ENCODE results near the gene ERAP2. TPM values are rescaled to one million over a fixed set of nuclear protein-coding genes. Genes with fewer than 3 reads are reported as not detected.
"Not testable (repeated sequence)": the region's sequence is repeated elsewhere in the genome, so short reads cannot be mapped to it uniquely, and the experiment has no call there.

ERAP2 gene
- total RNA-seq, 1 donor from 2014 or later, result 0.08 TPM

- Mint-ChIP-seq H3K9me3 (ENCODE audit: unreplicated experiment) (no peaks in the 10 kb centered on the region), H3K27ac (ENCODE audit: unreplicated experiment) (no peak overlapping the region), H3K36me3 (ENCODE audit: low read depth, unreplicated experiment) (no peaks in the 10 kb centered on the region), H3K4me3 (ENCODE audit: unreplicated experiment) (no peak overlapping the region), H3K4me1 (ENCODE audit: unreplicated experiment) (peaks cover 15% of the 10 kb centered on the region), H3K27me3 (ENCODE audit: unreplicated experiment) (peaks cover 1% of the 10 kb centered on the region)
- TF ChIP-seq, protein P1, sequence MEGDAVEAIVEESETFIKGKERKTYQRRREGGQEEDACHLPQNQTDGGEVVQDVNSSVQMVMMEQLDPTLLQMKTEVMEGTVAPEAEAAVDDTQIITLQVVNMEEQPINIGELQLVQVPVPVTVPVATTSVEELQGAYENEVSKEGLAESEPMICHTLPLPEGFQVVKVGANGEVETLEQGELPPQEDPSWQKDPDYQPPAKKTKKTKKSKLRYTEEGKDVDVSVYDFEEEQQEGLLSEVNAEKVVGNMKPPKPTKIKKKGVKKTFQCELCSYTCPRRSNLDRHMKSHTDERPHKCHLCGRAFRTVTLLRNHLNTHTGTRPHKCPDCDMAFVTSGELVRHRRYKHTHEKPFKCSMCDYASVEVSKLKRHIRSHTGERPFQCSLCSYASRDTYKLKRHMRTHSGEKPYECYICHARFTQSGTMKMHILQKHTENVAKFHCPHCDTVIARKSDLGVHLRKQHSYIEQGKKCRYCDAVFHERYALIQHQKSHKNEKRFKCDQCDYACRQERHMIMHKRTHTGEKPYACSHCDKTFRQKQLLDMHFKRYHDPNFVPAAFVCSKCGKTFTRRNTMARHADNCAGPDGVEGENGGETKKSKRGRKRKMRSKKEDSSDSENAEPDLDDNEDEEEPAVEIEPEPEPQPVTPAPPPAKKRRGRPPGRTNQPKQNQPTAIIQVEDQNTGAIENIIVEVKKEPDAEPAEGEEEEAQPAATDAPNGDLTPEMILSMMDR (IDR thresholded peaks at IDR 0.05; ENCODE audit: unreplicated experiment), result no peak
- DNase-seq (ENCODE audit: low spot score), result no peak
These were observed 1.7 kb upstream of the ERAP2 start for GRCh38 chr5:96874631-96875030.

- Mint-ChIP-seq H3K4me1 (ENCODE audit: unreplicated experiment) (peaks cover 23% of the 10 kb centered on the region), H3K27ac (ENCODE audit: unreplicated experiment) (no peak overlapping the region), H3K27me3 (ENCODE audit: unreplicated experiment) (peaks cover 1% of the 10 kb centered on the region), H3K36me3 (ENCODE audit: low read depth, unreplicated experiment) (no peaks in the 10 kb centered on the region), H3K9me3 (ENCODE audit: unreplicated experiment) (no peaks in the 10 kb centered on the region), H3K4me3 (ENCODE audit: unreplicated experiment) (no peak overlapping the region)
- TF ChIP-seq, protein P1 (IDR thresholded peaks at IDR 0.05; ENCODE audit: unreplicated experiment), result no peak
- DNase-seq (ENCODE audit: low spot score), result no peak
These were observed 459 bp upstream of the ERAP2 start for GRCh38 chr5:96875791-96876291.

GRCh38 chr5:96876977-96877469, 723 bp downstream of the ERAP2 start:
- not testable (repeated sequence) for DNase-seq (ENCODE audit: low spot score); H3K36me3 Mint-ChIP-seq (ENCODE audit: low read depth, unreplicated experiment); H3K27ac Mint-ChIP-seq (ENCODE audit: unreplicated experiment); H3K9me3 Mint-ChIP-seq (ENCODE audit: unreplicated experiment); H3K4me3 Mint-ChIP-seq (ENCODE audit: unreplicated experiment); H3K27me3 Mint-ChIP-seq (ENCODE audit: unreplicated experiment)
- H3K4me1 Mint-ChIP-seq (ENCODE audit: unreplicated experiment), result peaks cover 34% of the 10 kb centered on the region

GRCh38 chr5:96879665-96880064, 3.4 kb downstream of the ERAP2 start:
- H3K4me3 Mint-ChIP-seq (ENCODE audit: unreplicated experiment), result no peak overlapping the region
- DNase-seq (ENCODE audit: low spot score), result no peak
- H3K9me3 Mint-ChIP-seq (ENCODE audit: unreplicated experiment), result no peaks in the 10 kb centered on the region
- TF ChIP-seq, protein P1 (IDR thresholded peaks at IDR 0.05; ENCODE audit: unreplicated experiment), result no peak
- H3K36me3 Mint-ChIP-seq (ENCODE audit: low read depth, unreplicated experiment), result no peaks in the 10 kb centered on the region
- no peaks in the 10 kb centered on the region for H3K27me3 Mint-ChIP-seq (ENCODE audit: unreplicated experiment)
- H3K27ac Mint-ChIP-seq (ENCODE audit: unreplicated experiment), result no peak overlapping the region
- H3K4me1 Mint-ChIP-seq (ENCODE audit: unreplicated experiment), result peaks cover 37% of the 10 kb centered on the region

DNA sequence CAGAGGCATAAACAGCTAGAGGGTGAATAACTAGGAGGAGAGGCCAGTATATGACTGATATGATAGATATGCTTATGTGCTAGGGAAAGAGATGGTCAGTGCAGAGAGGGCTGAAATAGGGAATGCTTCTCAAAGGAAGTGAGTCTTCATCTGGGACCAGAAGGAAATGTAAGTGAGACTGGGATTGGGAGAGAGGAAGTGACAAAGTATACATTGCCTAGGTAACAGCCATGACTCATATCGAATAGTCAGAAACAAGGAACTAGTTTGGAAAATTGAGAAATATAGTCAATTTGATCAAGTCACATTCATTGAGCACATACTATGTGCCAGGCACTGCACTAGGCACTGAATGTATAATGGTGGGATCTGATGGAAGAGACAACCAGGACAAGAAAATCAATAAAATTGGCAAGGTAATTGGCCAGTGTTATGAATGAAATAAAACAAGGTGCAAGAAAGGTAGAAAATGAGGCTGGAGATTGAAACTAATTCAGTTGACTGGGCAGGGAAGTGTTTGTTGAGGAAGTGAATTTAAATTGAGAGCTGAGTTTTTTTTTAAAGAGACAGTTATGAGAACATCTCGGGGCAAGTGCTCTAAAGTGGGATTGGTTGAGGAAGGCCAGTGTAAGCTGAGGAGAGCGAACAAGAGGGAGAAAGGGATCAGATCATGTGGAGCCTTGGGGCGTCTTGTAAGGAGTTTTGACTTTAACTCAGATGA, 4.3 kb downstream of the ERAP2 start:
- no peak for DNase-seq (ENCODE audit: low spot score)
- TF ChIP-seq, protein P1 (IDR thresholded peaks at IDR 0.05; ENCODE audit: unreplicated experiment), result no peak
- peaks cover 32% of the 10 kb centered on the region for H3K4me1 Mint-ChIP-seq (ENCODE audit: unreplicated experiment)
- no peak overlapping the region for H3K4me3 Mint-ChIP-seq (ENCODE audit: unreplicated experiment)
- H3K36me3 Mint-ChIP-seq (ENCODE audit: low read depth, unreplicated experiment), result no peaks in the 10 kb centered on the region
- H3K9me3 Mint-ChIP-seq (ENCODE audit: unreplicated experiment), result no peaks in the 10 kb centered on the region
- H3K27me3 Mint-ChIP-seq (ENCODE audit: unreplicated experiment), result no peaks in the 10 kb centered on the region
- H3K27ac Mint-ChIP-seq (ENCODE audit: unreplicated experiment), result peak overlapping the region; percentile 44

All from endothelial cell (in vitro differentiated cells).